Neuronal stem cell (in vitro differentiated cells): ENCODE measurements around the gene TAF4.

Source experiments
- DNase-seq: peaks from one replicate; pipeline ENCODE4 v3.0.0-alpha.2; 2013; ENCODE audit warnings: low spot score
- H2AFZ ChIP-seq: one replicate; pipeline ENCODE4 v1.6.1; 2013; ENCODE audit warnings: mild to moderate bottlenecking, low read length, inconsistent platforms
- H2AK5ac ChIP-seq: 2 replicates; pipeline ENCODE4 v1.6.1; 2013; ENCODE audit warnings: low read depth, mild to moderate bottlenecking, inconsistent platforms, low read length, moderate library complexity, mixed read lengths
- H2BK120ac ChIP-seq: 2 replicates; pipeline ENCODE4 v1.6.1; 2013; ENCODE audit warnings: low read depth, mild to moderate bottlenecking, inconsistent platforms, low read length, moderate library complexity, mixed read lengths
- H2BK12ac ChIP-seq: one replicate; pipeline ENCODE4 v1.6.1; 2013; ENCODE audit warnings: low read length, inconsistent platforms
- H2BK15ac ChIP-seq: 2 replicates; pipeline ENCODE4 v1.6.1; 2013; ENCODE audit warnings: mild to moderate bottlenecking, low read length, inconsistent platforms, mixed read lengths
- H2BK5ac ChIP-seq: one replicate; pipeline ENCODE4 v1.6.1; 2013; ENCODE audit warnings: inconsistent platforms, mild to moderate bottlenecking, low read length, moderate library complexity
- H3K14ac ChIP-seq: one replicate; pipeline ENCODE4 v1.6.1; 2013; ENCODE audit warnings: low read length, inconsistent platforms
- H3K18ac ChIP-seq: 2 replicates; pipeline ENCODE4 v1.6.1; 2013; ENCODE audit warnings: low read length, inconsistent platforms
- H3K23ac ChIP-seq: 2 replicates; pipeline ENCODE4 v1.6.1; 2013; ENCODE audit warnings: low read depth, mild to moderate bottlenecking, mixed read lengths, low read length, inconsistent platforms; ENCODE audit not compliant: poor library complexity
- H3K27ac ChIP-seq: replicated peaks from 3 replicates; pipeline ENCODE4 v1.5.1; 2013; ENCODE audit warnings: low read length, inconsistent platforms
- H3K27me3 ChIP-seq, 3 experiments: 2 replicates each; pipeline ENCODE4 v1.6.1; 2013; ENCODE audit warnings: low read length in 3 of 3, mild to moderate bottlenecking in 2 of 3, inconsistent platforms in 1 of 3, low read depth in 1 of 3, mixed read lengths in 1 of 3, moderate library complexity in 1 of 3; ENCODE audit not compliant: control insufficient read depth in 3 of 3, insufficient read depth in 3 of 3
- H3K36me3 ChIP-seq, 2 donors: replicated peaks in 1 of 2; 2 replicates each; pipeline ENCODE4 v1.6.1; 2013; ENCODE audit warnings: low read length in 2 of 2; ENCODE audit not compliant: control insufficient read depth in 2 of 2, insufficient read depth in 2 of 2
- H3K4ac ChIP-seq: 2 replicates; pipeline ENCODE4 v1.6.1; 2013; ENCODE audit warnings: inconsistent platforms, mild to moderate bottlenecking, low read length, moderate library complexity
- H3K4me1 ChIP-seq, 2 donors: 1 replicate in 1 of 2; 2 replicates in 1 of 2; pipeline ENCODE4 v1.6.1; 2013; ENCODE audit warnings: low read length in 2 of 2, low read depth in 1 of 2; ENCODE audit not compliant: control insufficient read depth in 2 of 2, insufficient read depth in 1 of 2
- H3K4me2 ChIP-seq: one replicate; pipeline ENCODE4 v1.6.1; 2013; ENCODE audit warnings: mild to moderate bottlenecking, low read length, inconsistent platforms; ENCODE audit not compliant: insufficient read depth, poor library complexity, severe bottlenecking
- H3K4me3 ChIP-seq, 2 donors: 2 replicates each; pipeline ENCODE4 v1.5.1; 2013; ENCODE audit warnings: low read length in 2 of 2, mild to moderate bottlenecking in 2 of 2, inconsistent platforms in 1 of 2, moderate library complexity in 1 of 2
- H3K79me1 ChIP-seq: one replicate; pipeline ENCODE4 v1.6.1; 2013; ENCODE audit warnings: low read depth, mild to moderate bottlenecking, inconsistent platforms, low read length, moderate library complexity
- H3K9ac ChIP-seq: one replicate; pipeline ENCODE4 v1.6.1; 2013; ENCODE audit warnings: mild to moderate bottlenecking, low read depth, low read length, inconsistent platforms; ENCODE audit not compliant: poor library complexity
- H3K9me3 ChIP-seq, 2 donors: replicated peaks in 1 of 2; 2 replicates each; pipeline versions ENCODE3 to v1.6.1; 2013; ENCODE audit warnings: low read length in 2 of 2, mild to moderate bottlenecking in 2 of 2, inconsistent platforms in 1 of 2, low read depth in 1 of 2, mixed read lengths in 1 of 2, moderate library complexity in 1 of 2; ENCODE audit not compliant: control insufficient read depth in 2 of 2, insufficient read depth in 1 of 2
- H4K8ac ChIP-seq: one replicate; pipeline ENCODE4 v1.6.1; 2013; ENCODE audit warnings: low read depth, mild to moderate bottlenecking, inconsistent platforms, low read length, moderate library complexity
- H4K91ac ChIP-seq: one replicate; pipeline ENCODE4 v1.6.1; 2013; ENCODE audit warnings: low read length, low read depth, mild to moderate bottlenecking, inconsistent platforms; ENCODE audit not compliant: poor library complexity
- WGBS, 2 donors: extraction: QIAGEN DNeasy Blood & Tissue Kit; methylation state at CpG; one replicate each; pipeline ENCODE4 v1.1.7; 2013; ENCODE audit warnings: missing lambda C conversion rate in 2 of 2, mixed read lengths in 1 of 2; ENCODE audit not compliant: insufficient read length in 2 of 2, insufficient replicate concordance in 1 of 2; ENCODE audit errors: extremely low coverage in 2 of 2; 5-methylcytosine and 5-hydroxymethylcytosine counted together

The TAF4 gene

DNA sequence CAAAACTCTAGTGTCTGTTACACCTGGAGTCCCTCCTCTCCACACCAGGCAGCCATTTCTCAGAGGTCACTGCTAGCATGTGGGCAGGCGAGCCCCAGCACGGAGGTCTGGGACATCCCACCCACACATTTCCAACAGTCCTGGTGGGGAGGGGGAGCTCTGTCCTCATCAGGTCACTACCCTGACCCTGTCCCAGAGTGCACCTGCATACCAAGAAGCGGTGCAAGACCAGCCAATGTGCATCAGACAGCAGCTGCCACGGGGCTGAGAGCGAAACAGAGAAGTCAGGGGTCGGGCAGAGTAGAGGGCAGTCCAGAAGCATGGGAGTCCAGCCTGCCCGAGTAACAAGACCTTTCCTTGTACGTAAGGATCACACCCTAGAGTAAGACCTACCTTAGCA is 71.1 kb downstream of the TAF4 start:
- Histone ChIP-seq H3K4me1 (no peaks in the 10 kb centered on the region), H3K36me3 (peaks cover 48 to 94% of the 10 kb centered on the region in 2 donors), H3K9ac (no peak overlapping the region), H2AK5ac (no peak overlapping the region), H3K23ac (no peak overlapping the region), H3K4me2 (no peak overlapping the region), H3K18ac (no peak overlapping the region), H3K79me1 (no peaks in the 10 kb centered on the region), H3K9me3 (peaks cover 8 to 11% of the 10 kb centered on the region in 2 donors), H2BK120ac (no peak overlapping the region), H4K8ac (no peak overlapping the region), H2BK15ac (no peak overlapping the region), H4K91ac (no peak overlapping the region), H3K4ac (no peak overlapping the region), H3K4me3 (peak overlapping the region in 1 of 2 donors; percentile 58), H3K14ac (no peak overlapping the region), H3K27ac (no peak overlapping the region), H2AFZ (no peak overlapping the region), H3K27me3 (peaks cover 0 to 2% (median 0%) of the 10 kb centered on the region in 3 experiments), H2BK12ac (no peak overlapping the region), H2BK5ac (no peak overlapping the region)
- WGBS, 2 donors, result no CpG with 5 or more reads among the region's 8 CpGs
- no peak for DNase-seq

GRCh38 chr20:61993058-61993457 is 72.6 kb downstream of the TAF4 start:
- WGBS, 2 donors, result no CpG with 5 or more reads among the region's 15 CpGs
- peaks cover 43 to 92% of the 10 kb centered on the region in 2 donors for H3K36me3 ChIP-seq

GRCh38 chr20:61991476-61991875 is 74.2 kb downstream of the TAF4 start:
- DNase-seq, result no peak
- Histone ChIP-seq H3K36me3 (peaks cover 47 to 92% of the 10 kb centered on the region in 2 donors), H2AK5ac (no peak overlapping the region), H3K14ac (no peak overlapping the region), H3K4me3 (no peak overlapping the region), H3K4ac (no peak overlapping the region), H3K79me1 (peaks cover 5% of the 10 kb centered on the region), H2AFZ (no peak overlapping the region), H3K4me2 (no peak overlapping the region), H4K8ac (no peak overlapping the region), H2BK120ac (no peak overlapping the region), H3K4me1 (no peaks in the 10 kb centered on the region), H2BK5ac (no peak overlapping the region), H4K91ac (no peak overlapping the region), H3K9ac (no peak overlapping the region), H3K9me3 (peaks cover 8 to 11% of the 10 kb centered on the region in 2 donors), H3K27me3 (peaks cover 0 to 2% (median 0%) of the 10 kb centered on the region in 3 experiments), H3K27ac (no peak overlapping the region), H2BK15ac (no peak overlapping the region), H3K23ac (no peak overlapping the region), H3K18ac (no peak overlapping the region), H2BK12ac (no peak overlapping the region)
- WGBS, 2 donors, result no CpG with 5 or more reads among the region's 6 CpGs

More at GRCh38 chr20:61993058-61993457, 72.6 kb downstream of the TAF4 start:
- H3K27me3 ChIP-seq, result peaks cover 0 to 2% (median 0%) of the 10 kb centered on the region in 3 experiments
- no peak overlapping the region for H2AFZ ChIP-seq
- no peak overlapping the region for H3K27ac ChIP-seq
- H2AK5ac ChIP-seq, result no peak overlapping the region
- no peak overlapping the region for H3K4ac ChIP-seq
- DNase-seq, result no peak
- H2BK5ac ChIP-seq, result no peak overlapping the region
- peaks cover 8 to 11% of the 10 kb centered on the region in 2 donors for H3K9me3 ChIP-seq
- H3K18ac ChIP-seq, result peak overlapping the region; percentile 14
- H4K91ac ChIP-seq, result no peak overlapping the region
- no peak overlapping the region for H4K8ac ChIP-seq
- H2BK12ac ChIP-seq, result no peak overlapping the region
- no peak overlapping the region for H3K4me2 ChIP-seq
- peaks cover 2% of the 10 kb centered on the region for H3K79me1 ChIP-seq
- no peak overlapping the region for H2BK120ac ChIP-seq
- no peaks in the 10 kb centered on the region for H3K4me1 ChIP-seq
- H2BK15ac ChIP-seq, result no peak overlapping the region
- no peak overlapping the region for H3K9ac ChIP-seq
- H3K14ac ChIP-seq, result no peak overlapping the region
- no peak overlapping the region for H3K23ac ChIP-seq
- H3K4me3 ChIP-seq, result no peak overlapping the region

- peaks cover 5% of the 10 kb centered on the region for H3K79me1 ChIP-seq
- H3K36me3 ChIP-seq, result peaks cover 49 to 89% of the 10 kb centered on the region in 2 donors
- no peak overlapping the region for H2BK5ac ChIP-seq
- H2BK15ac ChIP-seq, result no peak overlapping the region
- H3K9ac ChIP-seq, result no peak overlapping the region
- no peaks in the 10 kb centered on the region for H3K4me1 ChIP-seq
- H3K4ac ChIP-seq, result no peak overlapping the region
- H2AFZ ChIP-seq, result no peak overlapping the region
- H3K27ac ChIP-seq, result no peak overlapping the region
- peak overlapping the region in 1 of 2 donors; percentile 18 for H3K4me3 ChIP-seq
- H2AK5ac ChIP-seq, result no peak overlapping the region
- H4K8ac ChIP-seq, result no peak overlapping the region
- DNase-seq, result no peak
- no peak overlapping the region for H4K91ac ChIP-seq
- no peak overlapping the region for H3K23ac ChIP-seq
- peaks cover 0 to 2% (median 0%) of the 10 kb centered on the region in 3 experiments for H3K27me3 ChIP-seq
- no peak overlapping the region for H3K4me2 ChIP-seq
- H3K9me3 ChIP-seq, result peaks cover 10 to 14% of the 10 kb centered on the region in 2 donors
- WGBS, 2 donors, result no CpG with 5 or more reads among the region's 11 CpGs
- no peak overlapping the region for H2BK12ac ChIP-seq
- H3K14ac ChIP-seq, result no peak overlapping the region
- no peak overlapping the region for H2BK120ac ChIP-seq
- no peak overlapping the region for H3K18ac ChIP-seq
Measured at GRCh38 chr20:61990484-61990883, 75.2 kb downstream of the TAF4 start.
